GM12892 (cell line): ENCODE data around the gene KRTAP22-1.

Experiments used
- DNase-seq: peaks from one replicate; pipeline ENCODE4 v3.0.0; 2011; ENCODE audit not compliant: insufficient read length
- FAIRE-seq: peaks from 2 replicates; lab custom pipeline; 2011; peaks lifted over from hg19 to GRCh38; lab: Jason Lieb, UNC
- POLR2A ChIP-seq: IDR thresholded peaks from 2 replicates; pipeline ENCODE4 v1.6.1; 2011; ENCODE audit warnings: low read depth, low read length, control low read depth
- POLR2AphosphoS5 ChIP-seq: IDR thresholded peaks from 2 replicates; pipeline ENCODE4 v1.6.1; 2011; ENCODE audit warnings: low read depth, low read length, control low read depth
- TAF1 ChIP-seq: IDR thresholded peaks from 2 replicates; pipeline ENCODE4 v1.6.1; 2011; ENCODE audit warnings: low read depth, mild to moderate bottlenecking, control low read depth, low read length, borderline replicate concordance

The KRTAP22-1 gene

GRCh38 chr21:30628109-30628508 lies 27.2 kb downstream of the KRTAP22-1 start:
- FAIRE-seq: no peak
- DNase-seq: no peak
- TF ChIP-seq POLR2A (no peak), POLR2AphosphoS5 (no peak), TAF1 (no peak)

GRCh38 chr21:30629200-30629599 lies 28.3 kb downstream of the KRTAP22-1 start:
- TF ChIP-seq POLR2A (no peak), TAF1 (no peak), POLR2AphosphoS5 (no peak)
- DNase-seq: no peak
- FAIRE-seq: no peak

GRCh38 chr21:30634906-30635305 lies 34.0 kb downstream of the KRTAP22-1 start, which contains the start of gene KRTAP20-2:
KRTAP20-2 (plus strand) TSS chr21:30635206; CDS start chr21:30635264, 58 bp downstream.
- DNase-seq (no peak), FAIRE-seq (no peak)
- no peak for TF ChIP-seq POLR2A
- no peak for TF ChIP-seq POLR2AphosphoS5
- TF ChIP-seq TAF1: no peak

DNA sequence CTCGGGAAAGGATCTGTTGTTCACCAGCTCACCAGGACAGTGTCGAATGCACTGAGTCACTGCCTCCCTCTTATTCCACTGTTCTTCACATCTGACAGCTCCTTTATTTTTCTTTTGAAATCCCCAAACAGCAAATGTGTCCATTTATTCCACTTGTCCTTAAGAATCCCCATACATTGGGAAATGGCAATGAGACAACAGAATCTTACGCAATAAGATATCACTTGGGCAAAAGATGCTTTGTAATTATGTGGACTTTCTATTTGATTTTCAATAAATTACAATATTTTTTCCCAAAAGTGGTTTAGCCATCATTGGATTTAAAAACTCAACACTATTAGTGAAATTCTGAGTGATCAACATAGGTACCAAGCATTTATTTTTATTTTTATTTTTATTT lies 37.8 kb downstream of the KRTAP22-1 start:
- TF ChIP-seq TAF1 (no peak), POLR2AphosphoS5 (no peak), POLR2A (no peak)
- FAIRE-seq: no peak

DNA sequence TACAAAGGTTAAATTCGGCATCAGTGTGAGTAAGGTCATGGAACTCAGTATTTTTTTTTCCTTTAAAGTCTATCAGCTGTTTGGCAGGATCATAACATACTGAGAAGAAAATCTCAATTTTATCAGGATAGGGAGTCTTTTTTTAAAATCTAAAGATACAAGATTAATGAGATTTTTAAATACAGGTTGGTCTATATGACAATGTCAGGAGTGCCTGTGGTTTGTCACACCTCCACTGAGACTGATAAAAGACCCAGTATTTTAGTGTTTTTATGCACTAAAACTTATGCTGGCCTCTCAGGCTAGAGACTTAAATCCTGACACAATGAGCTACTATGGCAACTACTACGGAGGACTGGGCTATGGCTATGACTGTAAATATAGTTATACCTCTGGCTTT lies 41.7 kb downstream of the KRTAP22-1 start, which contains the start of gene KRTAP20-3:
Gene KRTAP20-3, plus strand, starts transcription at position 301 of the 400 bp plus-strand sequence.
- DNase-seq (no peak), FAIRE-seq (no peak)
- TF ChIP-seq POLR2AphosphoS5 (no peak), TAF1 (no peak), POLR2A (no peak)

More for the DNA sequence above, 37.8 kb downstream of the KRTAP22-1 start:
- no peak for DNase-seq

DNA sequence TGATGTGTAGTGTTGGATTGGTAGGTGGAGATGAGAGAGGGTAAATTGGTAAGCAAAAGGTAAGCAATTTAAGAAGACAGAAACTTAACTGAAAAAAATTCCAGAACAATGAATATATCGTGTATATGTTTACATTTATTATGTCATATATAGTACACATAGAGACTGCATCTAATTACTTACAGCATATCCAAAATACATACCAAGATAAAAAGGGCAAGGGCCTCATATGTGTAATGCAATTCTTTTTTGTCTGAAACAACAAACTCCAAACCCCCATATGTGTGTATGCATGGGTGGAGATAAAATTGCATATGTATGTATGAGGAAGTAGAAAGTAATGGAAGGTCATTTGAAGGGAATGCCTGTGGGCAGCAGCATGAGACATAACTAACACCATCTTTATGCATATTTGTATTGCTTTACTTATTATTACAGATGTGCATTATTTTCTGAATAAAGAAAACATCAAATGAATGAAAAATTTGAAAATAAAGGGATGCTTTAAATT lies 46.1 kb downstream of the KRTAP22-1 start:
- FAIRE-seq: no peak
- TF ChIP-seq POLR2AphosphoS5: no peak
- TF ChIP-seq POLR2A: no peak
- TF ChIP-seq TAF1: no peak
- no peak for DNase-seq
